ENCODE measurements around the gene CEP76. TPM values are rescaled to one million over a fixed set of nuclear protein-coding genes. Genes with fewer than 3 reads are reported as not detected.

CEP76 gene
- total RNA-seq: 1 to 10 TPM; 3.9 to 7.3 TPM
- polyA plus RNA-seq: 1 to 10 TPM; 2.6 to 2.8 TPM
- long read RNA-seq, donor 1, transcript CEP76-201 (12 exons, 2,939 nt): major isoform, 6 of 9 reads
- long read RNA-seq, donor 1, partial matches to known transcripts: 1 of 9 reads
- long read RNA-seq, donor 1, other reads (novel, unspliced or antisense): 2 of 9 reads
- long read RNA-seq, donor 2, partial matches to known transcripts: 0 of 6 reads
- long read RNA-seq, donor 2, other reads (novel, unspliced or antisense): 6 of 6 reads

DNA sequence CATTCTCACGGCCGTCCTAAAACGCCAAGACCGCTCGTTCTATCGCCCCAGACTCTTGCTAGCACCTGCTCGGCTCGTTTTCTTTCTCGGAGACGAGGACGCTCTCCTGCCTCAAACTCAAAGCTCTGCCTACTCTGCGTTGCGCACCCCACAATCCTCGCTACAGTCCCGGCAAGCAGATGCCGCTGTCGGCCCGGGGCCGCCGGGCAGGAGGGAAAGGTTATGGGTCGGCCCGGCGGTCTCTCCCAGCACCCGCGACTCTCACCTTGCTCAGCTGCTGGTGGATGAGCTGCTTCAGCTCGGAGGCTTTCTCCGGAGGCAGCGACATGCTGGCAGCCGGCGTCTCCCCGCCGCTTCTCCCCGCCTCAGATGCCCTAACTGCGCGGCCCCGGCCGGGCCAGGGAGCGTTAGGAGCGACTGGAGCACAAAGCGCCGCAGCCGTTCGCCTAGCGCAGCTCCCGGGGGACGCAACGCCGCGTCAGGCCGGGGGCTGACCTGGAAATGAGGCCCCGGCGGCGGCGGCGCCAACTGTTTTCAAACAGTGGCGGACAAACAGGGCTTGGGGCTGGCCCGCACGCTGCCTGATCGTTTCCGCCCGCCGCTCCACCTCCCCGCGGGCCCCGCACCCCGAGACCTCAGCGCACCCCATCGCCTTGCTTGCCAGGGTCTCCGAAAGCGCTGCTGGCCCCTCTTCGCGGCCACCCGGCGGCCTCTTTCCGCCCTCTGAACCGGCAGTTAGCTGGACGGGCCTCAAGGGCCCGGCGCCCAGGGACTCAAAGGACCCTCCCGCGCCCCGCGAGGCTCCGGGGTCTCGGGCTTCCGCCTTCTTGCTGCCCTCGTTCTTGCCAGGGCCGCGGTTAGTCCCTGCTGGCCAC is at the start of gene CEP76, which contains the start of gene PSMG2:
Gene CEP76 (minus strand): TSS at position 503 of the 875 bp plus-strand sequence. CDS start 175 bp downstream, at position 328.
Gene PSMG2 (plus strand): TSS at position 822 of the 875 bp plus-strand sequence. CDS start 66 bp downstream, outside the sequence.
- no peaks in the 10 kb centered on the region for H3K27me3 ChIP-seq (ENCODE audit: control insufficient read depth in 1 of 2, insufficient read depth in 2 of 2, low read length in 1 of 2)
- intact Hi-C loops (cut with DNase I): no loop called here

DNA sequence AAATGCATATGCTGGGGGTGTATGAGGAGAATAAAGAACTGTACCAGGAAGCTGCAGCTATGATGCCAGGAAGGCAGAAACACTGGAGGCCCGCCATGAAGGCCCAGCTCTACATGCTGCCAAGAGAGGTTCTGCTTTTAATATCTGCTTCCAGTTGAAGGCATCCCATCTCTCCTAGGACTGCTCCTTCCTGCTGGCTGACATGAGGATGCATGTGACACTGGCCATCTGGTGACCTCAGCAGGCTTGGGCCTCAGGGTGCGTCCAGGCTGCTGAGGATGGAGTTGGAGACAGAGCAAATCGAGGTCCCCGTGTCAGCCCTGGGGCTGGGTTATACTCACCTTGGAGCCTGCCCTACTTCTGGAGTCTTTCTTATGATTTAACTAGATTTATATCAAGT is 49.4 kb upstream of the CEP76 start:
- Histone ChIP-seq H3K27me3 (ENCODE audit: control insufficient read depth in 1 of 2, insufficient read depth in 2 of 2, low read length in 1 of 2) (no peaks in the 10 kb centered on the region), H3K9me3 (ENCODE audit: control insufficient read depth, low read length) (no peaks in the 10 kb centered on the region), H3K4me1 (ENCODE audit: control insufficient read depth in 1 of 2, insufficient read depth in 2 of 2, low read length in 2 of 2) (no peaks in the 10 kb centered on the region), H3K4me3 (ENCODE audit: low read length in 2 of 2) (no peak overlapping the region), H3K36me3 (ENCODE audit: control insufficient read depth in 1 of 2, insufficient read depth in 2 of 2, low read length in 1 of 2) (no peaks in the 10 kb centered on the region), H3K27ac (ENCODE audit: low read depth in 1 of 2, low read length in 2 of 2) (no peak overlapping the region)
- no peak for DNase-seq
- WGBS, 2 donors: 90 to 94% methylated on average over 4 of the region's 4 CpGs
- intact Hi-C loops (cut with DNase I): no loop called here
- ATAC-seq (ENCODE audit: low FRiP score): no peak

More for the DNA sequence above, at the start of gene CEP76, which contains the start of gene PSMG2:
- ATAC-seq (ENCODE audit: low FRiP score): peak; percentile 98
- H3K36me3 ChIP-seq (ENCODE audit: control insufficient read depth in 1 of 2, insufficient read depth in 2 of 2, low read length in 1 of 2): no peaks in the 10 kb centered on the region
- H3K4me1 ChIP-seq (ENCODE audit: control insufficient read depth in 1 of 2, insufficient read depth in 2 of 2, low read length in 2 of 2): peaks cover 0 to 3% of the 10 kb centered on the region in 2 donors
- WGBS, 2 donors: 0 to 1% methylated on average over 88 to 89 of the region's 89 CpGs
- H3K9me3 ChIP-seq (ENCODE audit: control insufficient read depth, low read length): no peaks in the 10 kb centered on the region
- DNase-seq: peak; percentile 94 to 97
- peak within 1 kb of the TSS; percentile 91 to 98 for H3K27ac ChIP-seq (ENCODE audit: low read depth in 1 of 2, low read length in 2 of 2)
- peak within 1 kb of the TSS; percentile 90 to 97 for H3K4me3 ChIP-seq (ENCODE audit: low read length in 2 of 2)

- DNase-seq: no peak
- Histone ChIP-seq H3K9me3 (ENCODE audit: control insufficient read depth, low read length) (no peaks in the 10 kb centered on the region), H3K27me3 (ENCODE audit: control insufficient read depth in 1 of 2, insufficient read depth in 2 of 2, low read length in 1 of 2) (no peaks in the 10 kb centered on the region), H3K27ac (ENCODE audit: low read depth in 1 of 2, low read length in 2 of 2) (no peak overlapping the region), H3K4me1 (ENCODE audit: control insufficient read depth in 1 of 2, insufficient read depth in 2 of 2, low read length in 2 of 2) (no peaks in the 10 kb centered on the region), H3K4me3 (ENCODE audit: low read length in 2 of 2) (no peak overlapping the region), H3K36me3 (ENCODE audit: control insufficient read depth in 1 of 2, insufficient read depth in 2 of 2, low read length in 1 of 2) (no peaks in the 10 kb centered on the region)
- 94 to 95% methylated on average over 5 of the region's 5 CpGs for WGBS, 2 donors
- intact Hi-C loops (cut with DNase I): no loop called here
- ATAC-seq (ENCODE audit: low FRiP score): no peak
Observed at GRCh38 chr18:12751503-12751884, 49.0 kb upstream of the CEP76 start.

- Histone ChIP-seq H3K27me3 (ENCODE audit: control insufficient read depth in 1 of 2, insufficient read depth in 2 of 2, low read length in 1 of 2) (no peaks in the 10 kb centered on the region), H3K4me3 (ENCODE audit: low read length in 2 of 2) (no peak overlapping the region), H3K9me3 (ENCODE audit: control insufficient read depth, low read length) (no peaks in the 10 kb centered on the region), H3K4me1 (ENCODE audit: control insufficient read depth in 1 of 2, insufficient read depth in 2 of 2, low read length in 2 of 2) (no peaks in the 10 kb centered on the region), H3K36me3 (ENCODE audit: control insufficient read depth in 1 of 2, insufficient read depth in 2 of 2, low read length in 1 of 2) (no peaks in the 10 kb centered on the region), H3K27ac (ENCODE audit: low read depth in 1 of 2, low read length in 2 of 2) (peak overlapping the region in 1 of 2 donors; percentile 5)
- no peak for DNase-seq
- intact Hi-C loops (cut with DNase I): no loop called here
- WGBS, 2 donors: 83 to 85% methylated on average over 18 of the region's 18 CpGs
- peak; percentile 20 for ATAC-seq (ENCODE audit: low FRiP score)
Observed at GRCh38 chr18:12750715-12751502, 48.4 kb upstream of the CEP76 start.

- 20 to 46% methylated on average over 14 of the region's 14 CpGs for WGBS, 2 donors
- intact Hi-C loops (cut with DNase I): no loop called here
- H3K4me3 ChIP-seq (ENCODE audit: low read length in 2 of 2): no peak overlapping the region
- no peaks in the 10 kb centered on the region for H3K9me3 ChIP-seq (ENCODE audit: control insufficient read depth, low read length)
- no peak for DNase-seq
- H3K36me3 ChIP-seq (ENCODE audit: control insufficient read depth in 1 of 2, insufficient read depth in 2 of 2, low read length in 1 of 2): no peaks in the 10 kb centered on the region
- no peaks in the 10 kb centered on the region for H3K4me1 ChIP-seq (ENCODE audit: control insufficient read depth in 1 of 2, insufficient read depth in 2 of 2, low read length in 2 of 2)
- ATAC-seq (ENCODE audit: low FRiP score): no peak
- H3K27me3 ChIP-seq (ENCODE audit: control insufficient read depth in 1 of 2, insufficient read depth in 2 of 2, low read length in 1 of 2): no peaks in the 10 kb centered on the region
- peak overlapping the region in 1 of 2 donors; percentile 74 for H3K27ac ChIP-seq (ENCODE audit: low read depth in 1 of 2, low read length in 2 of 2)
Observed at GRCh38 chr18:12750076-12750714, 47.7 kb upstream of the CEP76 start.

DNA sequence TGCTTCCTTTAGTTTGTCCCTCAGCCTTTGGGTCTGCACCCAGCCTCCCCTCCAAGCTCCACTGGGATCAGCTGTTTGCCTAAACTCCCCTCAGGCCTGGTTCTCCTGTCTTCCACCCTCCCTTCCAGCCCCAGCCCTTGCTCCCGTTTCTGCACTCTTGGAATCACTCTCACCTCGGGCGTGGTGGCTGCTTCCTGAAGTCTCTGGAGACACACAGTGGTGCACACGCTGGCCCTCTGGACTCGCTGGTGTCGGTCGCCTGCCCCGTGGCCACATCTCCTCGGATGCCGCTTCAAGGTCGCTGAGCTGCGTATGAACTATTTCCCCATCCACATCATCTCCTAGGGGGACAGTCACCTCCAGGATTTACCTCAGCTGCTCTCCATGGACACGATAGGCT is 46.6 kb upstream of the CEP76 start:
- Histone ChIP-seq H3K4me1 (ENCODE audit: control insufficient read depth in 1 of 2, insufficient read depth in 2 of 2, low read length in 2 of 2) (no peaks in the 10 kb centered on the region), H3K27ac (ENCODE audit: low read depth in 1 of 2, low read length in 2 of 2) (no peak overlapping the region), H3K9me3 (ENCODE audit: control insufficient read depth, low read length) (no peaks in the 10 kb centered on the region), H3K36me3 (ENCODE audit: control insufficient read depth in 1 of 2, insufficient read depth in 2 of 2, low read length in 1 of 2) (no peaks in the 10 kb centered on the region), H3K4me3 (ENCODE audit: low read length in 2 of 2) (no peak overlapping the region), H3K27me3 (ENCODE audit: control insufficient read depth in 1 of 2, insufficient read depth in 2 of 2, low read length in 1 of 2) (no peaks in the 10 kb centered on the region)
- WGBS, 2 donors: 71 to 72% methylated on average over 13 of the region's 13 CpGs
- ATAC-seq (ENCODE audit: low FRiP score): no peak
- no peak for DNase-seq
- intact Hi-C loops (cut with DNase I): loop anchor here in 1 of 2 donors (5.0 kb wide), 2 partner anchors 143 to 183 kb away; no protein-coding TSS in a partner anchor

DNA sequence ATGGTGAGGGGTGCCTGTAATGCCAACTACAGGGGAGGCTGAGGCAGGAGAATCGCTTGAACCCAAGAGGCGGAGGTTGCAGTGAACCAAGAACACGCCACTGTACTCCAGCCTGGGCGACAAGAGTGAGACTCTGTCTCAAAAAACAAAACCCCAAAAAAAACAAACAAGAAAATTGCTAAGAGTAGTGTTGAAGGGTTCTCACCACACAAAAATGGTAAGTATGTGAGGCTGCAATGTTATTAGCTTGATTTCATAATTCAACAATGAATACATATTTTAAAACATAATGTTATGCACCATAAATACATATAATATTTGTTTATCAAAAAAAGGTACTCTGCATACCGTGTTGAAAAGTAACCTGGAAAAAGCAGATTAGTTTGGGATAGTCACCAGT is 46.1 kb upstream of the CEP76 start:
- Histone ChIP-seq H3K27me3 (ENCODE audit: control insufficient read depth in 1 of 2, insufficient read depth in 2 of 2, low read length in 1 of 2) (no peaks in the 10 kb centered on the region), H3K4me3 (ENCODE audit: low read length in 2 of 2) (no peak overlapping the region), H3K9me3 (ENCODE audit: control insufficient read depth, low read length) (no peaks in the 10 kb centered on the region), H3K36me3 (ENCODE audit: control insufficient read depth in 1 of 2, insufficient read depth in 2 of 2, low read length in 1 of 2) (no peaks in the 10 kb centered on the region), H3K4me1 (ENCODE audit: control insufficient read depth in 1 of 2, insufficient read depth in 2 of 2, low read length in 2 of 2) (no peaks in the 10 kb centered on the region), H3K27ac (ENCODE audit: low read depth in 1 of 2, low read length in 2 of 2) (no peak overlapping the region)
- intact Hi-C loops (cut with DNase I): loop anchor here in 1 of 2 donors (5.0 kb wide), 2 partner anchors 144 to 184 kb away; no protein-coding TSS in a partner anchor
- DNase-seq: no peak
- 39 to 56% methylated on average over 5 of the region's 5 CpGs for WGBS, 2 donors
- no peak for ATAC-seq (ENCODE audit: low FRiP score)

Data from aorta (tissue), 5 donors.